ENCODE data around the gene FAM50A. TPM values are rescaled to one million over a fixed set of nuclear protein-coding genes. Genes with fewer than 3 reads are reported as not detected.

The FAM50A gene
- polyA plus RNA-seq, 1 of the 3 experiments (the other 2 are of a cell fraction), result 86.0 TPM

- H4K20me1 ChIP-seq (ENCODE audit: insufficient read depth), result no peaks in the 10 kb centered on the region
- H3K4me3 ChIP-seq (ENCODE audit: low read depth in 2 of 2, low read length in 1 of 2), result no peak overlapping the region
- H3K4me2 ChIP-seq, result no peak overlapping the region
- TF ChIP-seq USF2 (IDR thresholded peaks at IDR 0.05; ENCODE audit: borderline replicate concordance, low read depth, low read length), result no peak
- TF ChIP-seq YY1 (IDR thresholded peaks at IDR 0.05; ENCODE audit: low read depth), result no peak
- no peak for TF ChIP-seq FOXJ3 (CRISPR knock-in tag; IDR thresholded peaks at IDR 0.05)
- TF ChIP-seq PBX3 (IDR thresholded peaks at IDR 0.05), result no peak
- TF ChIP-seq CTCF (IDR thresholded peaks at IDR 0.05), result no peak
- no peak for TF ChIP-seq NFIC (IDR thresholded peaks at IDR 0.05; ENCODE audit: borderline replicate concordance)
- TF ChIP-seq RAD21 (IDR thresholded peaks at IDR 0.05; ENCODE audit: low read length), result no peak
- no peak for TF ChIP-seq SIN3A (IDR thresholded peaks at IDR 0.05; ENCODE audit: borderline replicate concordance, low read depth, low read length)
- TF ChIP-seq GATA2 (CRISPR knock-in tag; IDR thresholded peaks at IDR 0.05), result no peak
- no peak for TF ChIP-seq EP300 (IDR thresholded peaks at IDR 0.05; ENCODE audit: borderline replicate concordance in 1 of 2, low read depth in 1 of 2, low read length in 1 of 2)
- TF ChIP-seq GABPA (IDR thresholded peaks at IDR 0.05; ENCODE audit: low read depth), result no peak
- no peak for TF ChIP-seq SMC3 (IDR thresholded peaks at IDR 0.05; ENCODE audit: low read depth, low read length)
- no peak for TF ChIP-seq ZBTB33 (IDR thresholded peaks at IDR 0.05; ENCODE audit: borderline replicate concordance, low read depth)
- no peak for TF ChIP-seq ELF1 (IDR thresholded peaks at IDR 0.05)
- no peak for TF ChIP-seq MXI1 (IDR thresholded peaks at IDR 0.05; ENCODE audit: low read depth, low read length)
- TF ChIP-seq RFX5 (IDR thresholded peaks at IDR 0.05; ENCODE audit: low read length), result no peak
- peaks cover 0 to 14% of the 10 kb centered on the region in 2 experiments for H3K36me3 ChIP-seq (replicated peaks in 1 of 2; ENCODE audit: control insufficient read depth in 1 of 2, insufficient read depth in 2 of 2, low read length in 1 of 2)
- no peaks in the 10 kb centered on the region for H3K9me3 ChIP-seq
- 59% methylated on average over 5 of the region's 7 CpGs for WGBS (ENCODE audit: low lambda C conversion rate)
- H3F3A ChIP-seq (replicated peaks; ENCODE audit: insufficient read depth), result peaks cover under 1% of the 10 kb centered on the region
- no peak overlapping the region for H3K9ac ChIP-seq
- H3K9me2 ChIP-seq, result no peaks in the 10 kb centered on the region
- H2AFZ ChIP-seq (ENCODE audit: low read depth), result no peak overlapping the region
- no peak for DNase-seq
- 0 out of 2 replicates have a peak, but pooled peaks cover 8% of the 10 kb centered on the region for H3K27me3 ChIP-seq (ENCODE audit: insufficient read depth)
- POLR2A ChIA-PET, result no interaction called here
- peaks cover 15% of the 10 kb centered on the region; the same call in 1 of the 2 replicates for H3K79me2 ChIP-seq (ENCODE audit: insufficient read depth)
- H3K27ac ChIP-seq (ENCODE audit: low read depth in 2 of 2, low read length in 1 of 2), result no peak overlapping the region
- CTCF ChIA-PET, result interaction anchor here (0.8 to 1.0 kb wide), 2 partner anchors 18 to 44 kb away, joined by 4 read pairs; no protein-coding TSS in a partner anchor
- H3K4me1 ChIP-seq (ENCODE audit: control insufficient read depth in 1 of 2, insufficient read depth in 2 of 2, low read depth in 1 of 2, low read length in 1 of 2), result peaks cover 0 to 14% of the 10 kb centered on the region in 2 experiments; a peak in 1 of 4 replicates
Observed at GRCh38 chrX:154482786-154483185, 38.8 kb downstream of the FAM50A start.
